Measurements from ENCODE around the gene ST3GAL6.

The ST3GAL6 gene

DNA sequence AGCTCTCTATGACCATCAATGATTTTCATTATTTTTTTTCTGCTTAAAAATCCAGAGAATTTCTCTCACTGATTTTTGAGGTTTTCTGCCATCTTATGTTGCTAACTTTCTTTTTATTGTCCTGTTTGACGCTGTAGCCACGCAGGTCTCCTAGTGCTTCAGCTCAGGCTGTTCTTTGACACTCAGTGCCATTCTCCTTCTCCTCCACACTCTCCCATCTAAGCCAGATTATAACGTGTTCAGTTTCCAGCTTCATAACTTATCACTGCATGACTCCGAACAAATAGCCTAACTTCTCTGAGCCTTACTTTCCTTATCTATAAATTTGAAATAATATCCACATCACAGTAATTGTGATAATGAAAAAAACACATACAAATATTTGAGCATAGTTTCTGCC, 22.8 kb upstream of the ST3GAL6 start:
- DNase-seq (ENCODE audit: low spot score): no peak

DNA sequence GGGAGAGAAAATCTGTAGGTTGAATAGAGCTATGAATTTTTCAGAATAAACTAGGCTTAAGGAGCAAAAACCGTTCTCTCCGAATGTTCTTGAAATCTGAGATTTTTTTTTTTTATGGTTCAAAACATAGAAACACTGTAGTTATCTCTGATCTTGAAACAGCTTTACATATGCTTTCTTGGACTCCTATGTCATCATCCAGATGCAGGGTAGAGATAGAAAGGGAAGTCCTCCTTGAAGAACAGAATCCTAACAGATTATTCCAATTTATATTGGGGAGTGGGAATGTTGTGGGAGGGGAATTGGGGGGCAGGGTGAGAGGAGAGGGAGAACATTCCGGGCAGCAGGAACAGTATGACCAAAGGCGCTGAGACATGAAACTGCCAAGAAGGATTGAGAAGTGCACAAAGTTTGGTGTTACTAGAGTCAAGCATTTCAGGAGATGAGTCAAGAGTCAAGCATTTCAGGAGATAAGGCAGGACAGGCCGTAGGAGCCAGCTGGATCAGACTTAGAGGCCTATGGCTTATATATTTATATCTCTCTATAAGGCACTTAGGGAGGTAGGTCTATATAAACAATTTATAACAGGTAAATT, 21.9 kb upstream of the ST3GAL6 start:
- DNase-seq (ENCODE audit: low spot score): no peak

DNA sequence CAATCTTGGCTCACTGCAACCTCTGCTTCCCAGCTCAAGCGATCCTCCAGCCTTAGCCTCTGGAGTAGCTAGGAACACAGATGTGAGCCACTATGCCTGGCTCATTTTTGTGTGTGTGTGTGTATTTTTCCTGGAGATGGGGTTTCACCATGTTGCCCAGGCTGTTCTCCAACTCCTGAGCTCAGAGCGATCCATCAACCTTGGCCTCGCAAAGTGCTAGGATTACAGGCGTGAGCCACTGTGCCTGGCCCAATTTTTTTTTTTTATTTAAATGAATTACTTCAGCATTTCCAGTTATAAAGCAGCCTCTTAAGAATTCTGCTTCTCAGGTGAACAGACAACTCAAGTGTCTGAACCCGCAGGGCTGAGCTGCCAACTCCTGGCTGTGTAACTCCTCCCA, 20.1 kb upstream of the ST3GAL6 start:
- no peak for DNase-seq (ENCODE audit: low spot score)

DNA sequence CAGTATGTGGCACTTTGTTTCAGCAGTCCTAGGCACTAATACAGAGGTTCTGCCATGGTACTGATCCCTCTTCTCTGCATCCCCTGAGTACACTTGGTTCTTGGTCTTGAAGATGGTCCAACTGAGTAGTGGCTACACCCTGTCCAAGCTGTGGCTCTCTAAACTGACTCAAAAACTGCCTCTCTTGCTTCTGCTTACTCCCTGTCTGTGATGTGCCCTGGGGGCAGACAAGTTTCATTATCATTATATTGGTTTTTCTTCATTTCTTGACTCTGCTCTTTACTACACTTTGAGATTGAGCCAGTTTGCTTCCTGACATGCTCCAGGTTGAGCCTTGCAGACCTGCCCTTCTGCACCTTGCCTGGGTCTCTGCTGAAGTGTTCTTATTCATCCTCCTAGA, 18.9 kb upstream of the ST3GAL6 start:
- no peak for DNase-seq (ENCODE audit: low spot score)

DNA sequence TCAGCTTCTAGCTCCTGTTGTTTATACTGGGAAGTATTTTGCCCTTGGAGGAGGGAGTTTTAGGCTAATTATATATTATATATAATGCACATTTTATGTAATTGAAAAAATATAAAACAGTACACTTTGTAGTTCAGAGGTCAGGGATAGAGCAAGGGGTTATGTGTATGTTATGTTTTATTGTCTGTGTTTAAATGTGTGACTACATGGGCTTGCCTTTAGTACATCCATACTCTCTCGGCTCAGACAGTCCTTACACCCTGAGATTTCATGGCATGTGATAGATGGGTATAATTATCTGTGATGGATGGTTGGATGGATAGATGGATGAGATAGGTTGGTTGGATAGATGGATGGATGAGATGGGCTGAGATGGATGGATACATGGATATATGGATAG, 17.4 kb upstream of the ST3GAL6 start:
- no peak for DNase-seq (ENCODE audit: low spot score)

DNA sequence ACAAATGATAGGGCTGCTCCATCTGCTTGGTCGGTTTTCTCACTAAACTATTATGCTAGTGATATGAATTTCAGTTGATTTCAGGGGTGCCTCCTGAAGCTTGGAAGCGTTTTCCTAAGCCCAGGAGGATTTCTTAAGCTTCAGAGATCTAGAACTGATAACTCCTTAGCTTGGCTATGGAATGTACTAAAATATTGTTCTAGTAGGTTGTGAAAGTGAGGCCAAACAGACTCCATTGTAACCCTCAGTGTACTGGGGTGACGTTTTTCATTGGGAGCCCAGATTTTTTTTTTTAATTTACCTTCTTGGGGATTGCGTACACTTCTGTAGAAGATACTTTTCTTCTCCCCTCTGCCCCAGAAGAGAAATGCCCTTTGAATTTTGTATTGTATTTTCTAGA, 17.0 kb upstream of the ST3GAL6 start:
- DNase-seq (ENCODE audit: low spot score): no peak

DNA sequence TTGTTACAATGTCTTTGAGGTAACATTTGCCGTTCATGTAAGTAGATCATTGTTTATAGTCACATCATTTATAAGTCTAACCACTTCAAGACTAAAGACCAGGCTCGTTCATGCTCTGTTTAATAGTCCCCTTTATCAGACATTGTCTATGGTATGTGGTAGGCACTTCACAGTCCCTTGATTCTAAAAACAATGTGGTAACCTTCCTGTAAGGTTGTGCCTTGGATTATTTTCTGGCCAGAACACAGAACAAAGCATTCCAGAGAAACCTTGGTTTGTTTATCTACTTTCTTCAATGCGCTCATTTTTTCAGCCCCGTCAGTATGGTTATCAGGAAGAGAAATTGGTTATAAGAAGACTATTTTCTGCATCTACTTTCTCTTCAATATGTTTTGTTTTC, 16.3 kb upstream of the ST3GAL6 start:
- no peak for DNase-seq (ENCODE audit: low spot score)

DNA sequence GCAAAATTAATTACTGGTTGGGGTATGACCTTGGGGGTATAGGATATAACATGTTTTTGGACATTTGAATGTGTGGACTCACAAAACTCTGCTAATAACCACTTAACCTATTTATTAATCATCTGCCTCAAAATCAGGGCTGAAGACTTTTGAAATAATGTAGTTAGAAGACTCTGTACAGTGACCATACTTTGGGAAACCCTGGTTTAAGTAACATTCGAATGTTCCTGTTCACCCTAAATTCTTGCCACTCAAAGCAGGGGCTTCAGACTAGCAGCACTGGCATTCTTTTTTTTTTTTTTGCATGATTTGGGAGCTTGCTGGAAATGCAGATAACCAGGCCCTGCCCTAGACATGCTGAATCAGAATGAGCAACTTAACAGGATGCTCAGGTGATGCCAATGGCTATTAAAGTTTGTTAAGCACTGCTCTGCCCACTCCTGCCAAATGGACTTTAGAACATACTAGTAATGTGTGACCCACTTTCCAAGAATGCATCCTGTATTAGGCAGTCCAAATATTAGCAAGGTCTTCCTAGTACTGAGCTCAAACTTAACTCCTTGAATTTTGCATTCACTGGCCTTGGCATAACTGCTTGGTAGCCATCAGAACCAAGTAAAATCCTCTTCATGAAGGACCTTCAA, 12.7 kb upstream of the ST3GAL6 start:
- DNase-seq (ENCODE audit: low spot score): no peak

DNA sequence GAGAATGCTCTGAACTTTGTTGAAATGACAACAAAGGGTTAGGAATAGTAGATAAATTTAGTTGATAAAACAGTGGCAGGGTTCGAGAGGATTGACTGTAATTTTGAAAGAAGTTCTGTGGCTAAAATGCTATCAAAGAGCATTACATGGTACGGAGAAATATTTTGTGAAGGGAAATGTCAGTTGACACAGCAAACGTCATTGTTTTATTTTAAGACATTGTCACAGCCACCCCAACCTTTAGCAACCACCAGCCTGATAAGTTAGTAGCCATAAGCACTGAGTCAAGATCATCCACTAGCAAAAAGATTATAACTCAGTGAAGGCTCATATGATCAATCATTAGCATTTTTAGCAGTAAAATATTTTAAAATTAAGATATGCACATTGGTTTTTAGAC, 8.7 kb upstream of the ST3GAL6 start:
- DNase-seq (ENCODE audit: low spot score): no peak

DNA sequence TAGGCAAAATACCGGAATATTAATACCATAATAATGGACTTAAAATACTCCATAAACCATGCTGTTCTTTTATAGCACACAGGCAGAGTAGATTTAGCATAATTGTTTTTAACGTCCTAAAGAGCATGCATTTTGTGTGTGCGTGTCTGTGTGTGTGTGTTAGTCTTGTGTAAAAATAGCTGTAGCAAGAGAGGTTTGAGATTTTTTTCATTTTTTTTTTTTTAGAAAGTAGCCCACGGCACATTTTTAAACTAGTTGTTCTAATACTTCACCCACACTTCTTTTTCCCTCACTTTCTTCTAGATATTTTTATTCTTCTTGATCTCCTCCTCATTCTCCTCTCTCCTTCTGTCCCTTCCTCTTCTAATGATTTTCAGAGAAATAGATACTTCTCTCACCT, 7.5 kb upstream of the ST3GAL6 start:
- no peak for DNase-seq (ENCODE audit: low spot score)

DNA sequence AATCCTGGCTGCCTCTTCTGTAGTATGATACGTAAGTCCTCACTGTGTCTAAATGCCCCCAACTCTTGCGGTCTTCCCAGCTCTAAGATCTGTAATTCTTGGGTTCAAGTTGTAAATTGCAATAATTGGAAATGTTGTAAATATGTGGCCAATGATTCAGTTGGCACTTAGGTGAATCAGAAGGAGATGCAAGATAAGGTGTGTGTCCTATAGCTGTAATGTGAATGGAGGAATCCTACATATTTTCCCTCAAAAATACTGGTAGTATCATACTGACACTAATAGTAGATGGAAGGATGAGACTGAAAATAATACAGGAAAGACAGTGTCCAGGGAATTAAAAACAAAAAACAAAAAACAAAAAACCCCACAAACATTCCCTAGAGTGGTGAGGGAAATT, 3.5 kb upstream of the ST3GAL6 start:
- DNase-seq (ENCODE audit: low spot score): no peak

DNA sequence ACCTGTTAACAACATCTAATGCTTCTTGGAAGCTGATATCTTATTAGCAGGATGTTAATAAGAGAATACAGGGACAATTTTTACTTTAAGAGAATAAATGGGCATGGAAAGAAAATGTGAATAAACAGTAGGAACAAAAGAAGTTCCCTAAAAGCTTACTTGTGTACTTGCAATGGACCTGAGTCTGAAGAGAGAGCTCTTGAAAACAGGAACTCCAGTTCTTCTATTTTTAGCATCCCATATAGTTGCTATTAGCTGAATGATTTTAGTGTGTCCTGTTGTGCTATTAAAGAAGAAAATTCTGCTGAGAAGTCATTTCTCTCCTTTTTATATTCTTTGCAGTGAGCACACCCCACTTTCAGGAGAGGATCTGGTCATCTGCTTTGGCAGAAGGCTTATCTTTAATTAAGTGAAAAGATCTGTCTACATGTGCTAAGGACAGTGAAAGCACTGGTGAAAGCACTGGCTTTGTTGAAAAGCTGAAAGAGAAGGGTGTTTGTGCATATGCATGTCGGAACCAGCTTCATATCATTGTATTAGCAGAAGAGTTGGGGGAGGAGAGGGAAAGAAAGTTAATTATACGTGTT, 1.4 kb upstream of the ST3GAL6 start:
- DNase-seq (ENCODE audit: low spot score): no peak

DNA sequence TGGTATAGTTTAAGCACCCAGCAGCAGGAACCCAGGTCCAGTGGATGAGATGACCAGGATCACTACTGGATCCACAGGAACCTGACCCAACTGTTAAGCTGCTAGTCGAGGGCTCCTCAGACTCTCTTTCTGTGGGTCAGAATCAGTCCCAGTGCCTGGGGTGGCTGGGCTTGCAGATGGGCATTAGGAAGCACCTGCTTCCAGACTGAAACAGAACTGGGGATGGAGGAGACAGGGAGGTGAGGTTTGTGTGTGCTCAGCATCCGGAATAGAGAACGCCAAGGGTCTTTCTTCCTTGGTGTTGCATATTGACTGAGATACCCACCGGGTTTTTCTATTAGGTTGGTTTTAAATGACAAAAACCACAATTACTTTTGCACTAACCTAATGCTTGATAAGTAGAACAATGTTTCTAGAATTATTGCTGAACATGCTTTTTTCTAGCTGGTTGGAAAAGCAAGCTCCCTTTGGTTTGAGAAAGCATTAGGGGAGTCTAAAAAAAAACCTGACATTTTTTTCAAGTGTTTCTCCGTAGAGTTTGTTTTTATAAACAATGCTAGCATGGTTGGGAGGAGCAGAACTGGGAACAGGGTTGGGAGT, 779 bp downstream of the ST3GAL6 start:
- DNase-seq (ENCODE audit: low spot score): no peak

DNA sequence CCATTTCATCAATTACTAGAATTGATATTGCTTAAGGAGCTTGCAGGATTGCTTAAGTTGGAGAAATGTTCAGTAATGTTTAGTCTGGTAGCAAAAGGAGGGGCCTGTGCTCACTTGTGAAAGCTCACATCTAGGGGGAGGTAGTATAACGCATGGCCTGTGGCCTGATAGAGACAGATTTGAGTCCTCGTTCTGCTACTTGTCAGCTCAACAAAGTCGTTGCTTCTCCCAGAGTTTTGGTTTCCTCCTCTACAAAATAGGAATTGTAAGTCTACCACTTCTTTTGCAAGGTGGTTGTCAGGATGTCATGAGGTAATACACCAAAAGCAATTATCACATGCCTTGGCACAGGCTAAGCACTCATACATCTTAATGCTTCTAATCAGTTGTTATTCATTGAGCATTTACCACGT, 1.3 kb downstream of the ST3GAL6 start:
- no peak for DNase-seq (ENCODE audit: low spot score)

DNA sequence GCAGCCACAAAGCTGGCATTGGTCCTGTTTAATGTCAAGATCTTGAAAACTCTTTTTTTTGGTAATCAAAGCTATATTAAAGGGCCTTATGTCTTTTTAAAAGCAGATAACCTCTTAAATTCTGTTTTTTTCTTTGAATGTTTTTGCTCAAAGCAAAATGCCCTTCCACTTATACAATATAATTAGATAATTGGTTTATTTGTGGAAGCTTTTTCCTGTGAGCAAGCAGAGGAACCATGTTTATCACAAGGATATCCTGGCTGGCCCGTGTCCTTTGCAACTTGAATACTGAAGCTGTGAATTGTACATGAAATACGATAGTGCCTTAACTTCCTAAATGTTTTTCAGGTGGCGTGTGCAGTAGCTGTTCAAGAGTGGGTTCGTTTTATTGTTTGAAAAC, 2.6 kb downstream of the ST3GAL6 start:
- no peak for DNase-seq (ENCODE audit: low spot score)

DNA sequence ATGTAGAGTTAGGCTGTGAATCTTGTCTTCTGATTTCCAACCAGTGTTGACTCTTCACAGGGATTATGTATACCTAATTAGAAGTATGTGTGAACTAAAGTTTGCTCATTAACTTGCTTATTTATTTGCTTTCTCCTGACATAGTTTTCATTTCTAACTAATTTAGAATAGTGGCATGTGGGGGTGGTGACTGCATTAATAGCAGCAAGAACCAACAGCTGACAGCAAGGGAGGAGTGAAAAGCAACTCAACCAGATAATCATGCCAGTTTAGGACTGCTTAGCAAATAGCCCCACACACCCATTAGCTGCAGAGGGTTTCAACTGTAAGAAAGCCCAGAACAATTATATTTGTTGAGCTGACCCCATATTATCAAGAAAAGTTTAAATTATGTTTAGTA, 3.8 kb downstream of the ST3GAL6 start:
- DNase-seq (ENCODE audit: low spot score): no peak

DNA sequence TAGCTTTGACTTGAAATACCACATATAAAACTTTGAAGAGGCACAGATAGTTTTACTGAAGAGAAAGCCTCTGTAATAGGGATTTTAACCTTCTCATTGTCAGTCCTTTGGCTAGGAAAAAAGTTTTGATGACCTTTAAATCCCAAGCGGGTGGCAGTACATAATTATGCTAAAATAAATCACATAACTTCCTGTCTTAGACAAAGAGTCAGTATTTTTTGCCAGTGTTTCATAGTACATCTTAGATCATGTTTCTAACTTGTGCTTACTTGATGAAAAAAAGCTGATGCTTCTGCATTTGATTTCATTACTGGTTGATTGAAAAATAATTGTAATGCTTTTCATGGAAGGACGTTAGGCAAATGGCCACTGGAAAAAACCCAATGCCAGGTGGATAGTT, 5.8 kb downstream of the ST3GAL6 start:
- no peak for DNase-seq (ENCODE audit: low spot score)

DNA sequence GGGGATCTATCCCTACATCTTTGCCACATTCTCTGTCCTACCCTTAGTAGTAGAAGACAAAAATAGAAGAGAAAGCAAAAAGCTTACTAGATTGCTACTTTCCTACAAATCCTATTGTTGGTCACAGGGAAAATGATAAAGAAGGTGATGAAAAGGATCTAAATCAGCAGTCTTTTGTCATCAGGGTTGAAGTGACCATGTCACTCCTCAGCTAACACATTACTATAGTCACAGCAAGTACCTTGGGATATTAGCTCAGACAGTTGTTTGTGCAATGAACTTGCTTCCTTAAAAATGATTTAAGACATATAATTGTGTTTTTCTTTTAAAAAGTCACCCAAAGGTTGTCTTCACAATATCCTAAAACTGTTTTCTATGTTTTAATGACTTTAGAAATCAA, 6.3 kb downstream of the ST3GAL6 start:
- no peak for DNase-seq (ENCODE audit: low spot score)

DNA sequence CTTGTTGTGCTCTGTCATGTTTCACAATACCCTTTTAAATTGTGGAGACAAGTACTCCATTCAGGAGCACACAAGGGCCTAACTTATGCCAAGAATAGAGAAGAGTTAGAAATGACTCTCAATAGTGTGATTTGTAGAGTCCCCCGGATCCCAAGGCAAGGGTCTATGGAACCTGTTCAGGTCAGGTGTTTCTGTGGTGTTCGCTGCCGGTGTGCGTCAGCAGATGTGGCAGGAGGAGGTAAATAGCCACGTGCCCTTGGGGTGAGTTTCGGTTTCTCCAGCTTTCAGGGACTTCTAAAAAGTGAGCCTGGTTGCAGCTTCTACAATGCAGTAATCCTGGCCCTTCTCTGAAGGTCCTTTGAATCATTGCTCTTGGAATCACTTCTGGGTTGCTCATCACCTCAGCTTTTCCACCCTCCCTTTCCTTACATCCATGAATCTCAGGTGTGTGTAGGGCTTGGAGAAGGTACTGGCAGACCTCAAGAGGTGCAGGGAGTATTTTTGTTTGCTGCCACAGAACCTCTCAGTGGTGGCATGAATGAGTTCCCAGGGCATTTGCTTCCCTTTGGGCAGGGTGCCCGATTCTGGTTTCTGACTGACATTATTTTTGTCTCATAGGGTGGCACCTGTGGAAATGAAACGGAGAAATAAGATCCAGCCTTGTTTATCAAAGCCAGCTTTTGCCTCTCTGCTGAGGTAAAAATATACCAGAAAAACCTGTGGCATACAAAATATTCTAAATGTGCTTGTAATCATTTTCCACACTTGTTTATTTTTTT, 7.3 kb downstream of the ST3GAL6 start:
- no peak for DNase-seq (ENCODE audit: low spot score)

DNA sequence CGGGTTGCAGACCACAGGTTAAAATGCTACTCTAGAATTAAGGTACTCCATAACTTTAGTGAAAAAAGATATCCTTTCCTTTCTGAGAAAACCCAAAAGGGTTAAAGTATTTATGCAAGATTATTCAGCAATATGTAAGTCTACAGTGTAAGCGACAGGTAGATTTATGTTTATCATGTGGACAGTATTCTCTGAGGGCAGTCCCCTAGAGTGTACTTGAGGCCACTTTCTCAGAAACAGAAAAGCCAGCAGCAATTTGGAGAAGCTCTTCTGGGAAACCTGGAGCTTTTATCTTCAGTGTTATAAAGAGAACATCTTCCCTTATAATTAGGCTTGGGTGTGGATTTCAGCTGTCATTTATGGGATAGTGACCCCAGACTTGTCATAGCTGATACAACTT, 8.9 kb downstream of the ST3GAL6 start:
- DNase-seq (ENCODE audit: low spot score): no peak

DNA sequence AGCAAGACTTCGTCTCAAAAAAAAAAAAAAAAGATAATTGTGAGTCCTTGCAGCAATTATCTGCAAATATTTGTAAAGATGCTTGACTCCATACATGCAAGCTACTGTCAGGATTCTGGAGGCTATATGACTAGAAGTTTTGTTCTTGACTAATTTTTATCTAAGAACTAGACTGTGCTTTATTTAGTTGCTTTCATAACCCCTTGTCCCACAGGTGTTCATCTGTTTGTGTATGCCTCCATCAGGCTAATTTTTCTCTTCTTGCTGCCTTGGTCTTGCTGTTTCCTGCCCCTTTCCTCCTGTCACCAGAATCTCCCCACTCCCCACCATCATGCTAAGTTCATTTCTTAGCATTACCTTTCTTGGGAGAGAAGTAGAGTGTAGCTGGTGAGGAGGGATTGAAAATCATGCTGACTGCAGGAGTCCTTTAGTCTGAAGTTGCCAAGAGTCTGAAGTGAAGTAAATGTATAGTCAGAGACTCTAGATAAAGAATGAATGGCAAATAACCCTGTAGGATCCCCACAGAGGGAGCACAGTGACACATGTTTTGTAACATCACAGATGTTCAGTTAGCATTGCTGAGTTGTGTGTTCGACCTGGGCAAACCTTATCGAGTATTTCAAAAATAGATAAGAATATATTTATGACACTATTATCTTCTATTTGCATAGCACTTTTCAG, 12.5 kb downstream of the ST3GAL6 start:
- no peak for DNase-seq (ENCODE audit: low spot score)

DNA sequence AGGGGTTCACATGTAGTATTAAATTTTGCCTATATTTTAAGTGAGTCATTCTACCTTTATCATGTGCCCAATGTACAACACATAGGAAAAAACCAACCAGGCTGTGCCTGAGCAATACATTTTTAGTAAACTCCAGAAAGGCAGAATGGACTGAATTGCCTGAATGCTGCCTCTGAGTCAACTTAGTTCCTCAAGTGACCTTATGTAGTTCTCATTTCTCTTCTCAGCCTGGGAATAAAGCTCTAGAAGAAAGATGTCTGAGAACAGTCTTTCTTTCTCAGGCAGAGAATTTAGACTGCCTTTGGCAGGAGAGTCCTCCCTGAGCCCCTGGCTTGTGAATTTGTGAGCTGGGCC, 13.0 kb downstream of the ST3GAL6 start:
- no peak for DNase-seq (ENCODE audit: low spot score)

Data from CD4-positive, alpha-beta T cell treated with Interleukin-15 for 4 hours (primary cell).